GM10248 (cell line): ENCODE data around the gene CYFIP1.

Source experiments
- CTCF ChIA-PET: fragments of 300-600 bp; sonication (Branson Sonifier 250); formaldehyde crosslinking; extraction: SDS; loops from one replicate; lab custom pipeline; 2021; ENCODE audit warnings: antibody characterized with exemption; lab: Yijun Ruan, JAX
- POLR2A ChIA-PET: fragments of 350-650 bp; sonication (Branson Sonifier 250); formaldehyde crosslinking; extraction: SDS; loops from one replicate; lab custom pipeline; 2020; ENCODE audit warnings: antibody characterized with exemption; lab: Yijun Ruan, JAX
- DNase-seq: peaks from one replicate; pipeline ENCODE4 v3.0.0; 2012; ENCODE audit errors: extremely low spot score
- CTCF ChIP-seq: IDR thresholded peaks from 2 replicates; pipeline ENCODE4 v1.5.1; 2012; ENCODE audit warnings: mild to moderate bottlenecking, low read depth; ENCODE audit errors: extremely low read depth, missing control alignments, control extremely low read depth

The CYFIP1 gene

GRCh38 chr15:22917556-22917955, 62.6 kb downstream of the CYFIP1 start:
- POLR2A ChIA-PET: no interaction called here
- CTCF ChIA-PET: no interaction called here
- DNase-seq: no peak
- TF ChIP-seq CTCF: no peak

GRCh38 chr15:22916606-22917350, 63.4 kb downstream of the CYFIP1 start:
- ChIA-PET CTCF (no interaction called here), POLR2A (no interaction called here)
- no peak for DNase-seq
- no peak for TF ChIP-seq CTCF

- TF ChIP-seq CTCF: no peak
- POLR2A ChIA-PET: no interaction called here
- no peak for DNase-seq
- CTCF ChIA-PET: no interaction called here
Measured at GRCh38 chr15:22915866-22916515, 64.2 kb downstream of the CYFIP1 start.

- CTCF ChIA-PET: interaction anchor here (1.4 kb wide), 1 partner anchor 9 kb away, joined by 4 read pairs; no protein-coding TSS in a partner anchor
- POLR2A ChIA-PET: interaction anchor here (0.8 kb wide), 1 partner anchor 18 kb away, joined by 6 read pairs; no protein-coding TSS in a partner anchor
- DNase-seq: no peak
- TF ChIP-seq CTCF: no peak
Measured at GRCh38 chr15:22913646-22914380, 66.4 kb downstream of the CYFIP1 start.

- TF ChIP-seq CTCF: no peak
- CTCF ChIA-PET: interaction anchor here (1.4 kb wide), 1 partner anchor 11 kb away, joined by 4 read pairs; no protein-coding TSS in a partner anchor
- DNase-seq: no peak
- POLR2A ChIA-PET: no interaction called here
Measured at GRCh38 chr15:22912256-22912655, 67.9 kb downstream of the CYFIP1 start.

- DNase-seq: no peak
- TF ChIP-seq CTCF: no peak
- CTCF ChIA-PET: interaction anchor here (1.4 kb wide), 1 partner anchor 27 kb away, joined by 4 read pairs; no protein-coding TSS in a partner anchor
- POLR2A ChIA-PET: no interaction called here
Measured at GRCh38 chr15:22911306-22911705, 68.9 kb downstream of the CYFIP1 start.
